Measurements from ENCODE around the gene CYTH1.

GRCh38 chr17:78804777-78805176 lies 22.7 kb upstream of the CYTH1 start:
- TF ChIP-seq CTCF (IDR thresholded peaks at IDR 0.05) (no peak), TCF7L2 (IDR thresholded peaks at IDR 0.05; ENCODE audit: low read depth, low read length) (no peak), REST (IDR thresholded peaks at IDR 0.05; ENCODE audit: insufficient read depth in 1 of 2, low read depth in 2 of 2, low read length in 1 of 2) (no peak), POLR2AphosphoS5 (IDR thresholded peaks at IDR 0.05; ENCODE audit: low read depth, low read length) (no peak), SIN3A (IDR thresholded peaks at IDR 0.05; ENCODE audit: borderline replicate concordance, insufficient read depth, low read depth, low read length) (no peak)
